Neural progenitor cell (in vitro differentiated cells): ENCODE measurements around the gene LEO1.

ENCODE experiments used
- CTCF ChIP-seq: fragments of 200-600 bp; sonication (generic); IDR thresholded peaks from 2 replicates; pipeline ENCODE4 v1.5.1; 2017; ENCODE audit warnings: antibody characterized with exemption, mild to moderate bottlenecking
- EZH2phosphoT487 ChIP-seq: fragments of 200-600 bp; sonication (generic); IDR thresholded peaks from 2 replicates; pipeline ENCODE4 v1.6.1; 2017; ENCODE audit warnings: antibody characterized with exemption

GRCh38 chr15:52006702-52007340, 35.2 kb upstream of the LEO1 start:
- no peak for TF ChIP-seq CTCF
- no peak for TF ChIP-seq EZH2phosphoT487
